IPS-15b (cell line): Measurements from ENCODE around the gene LENG1.

ENCODE experiments used
- H3K27me3 ChIP-seq: one replicate; pipeline ENCODE4 v1.6.1; 2013; ENCODE audit warnings: low read length; ENCODE audit not compliant: control insufficient read depth, insufficient read depth
- H3K36me3 ChIP-seq: one replicate; pipeline ENCODE4 v1.6.1; 2013; ENCODE audit warnings: low read length; ENCODE audit not compliant: control insufficient read depth, insufficient read depth
- H3K4me1 ChIP-seq: one replicate; pipeline ENCODE4 v1.6.1; 2013; ENCODE audit warnings: mild to moderate bottlenecking, low read length; ENCODE audit not compliant: control insufficient read depth, insufficient read depth
- H3K4me3 ChIP-seq: one replicate; pipeline ENCODE4 v1.5.1; 2013; ENCODE audit warnings: low read depth, low read length
- H3K9ac ChIP-seq: one replicate; pipeline ENCODE4 v1.6.1; 2013; ENCODE audit warnings: low read depth, mild to moderate bottlenecking, low read length
- H3K9me3 ChIP-seq: one replicate; pipeline ENCODE4 v1.6.1; 2013; ENCODE audit warnings: mild to moderate bottlenecking, low read length; ENCODE audit not compliant: control insufficient read depth, insufficient read depth

LENG1 gene

DNA sequence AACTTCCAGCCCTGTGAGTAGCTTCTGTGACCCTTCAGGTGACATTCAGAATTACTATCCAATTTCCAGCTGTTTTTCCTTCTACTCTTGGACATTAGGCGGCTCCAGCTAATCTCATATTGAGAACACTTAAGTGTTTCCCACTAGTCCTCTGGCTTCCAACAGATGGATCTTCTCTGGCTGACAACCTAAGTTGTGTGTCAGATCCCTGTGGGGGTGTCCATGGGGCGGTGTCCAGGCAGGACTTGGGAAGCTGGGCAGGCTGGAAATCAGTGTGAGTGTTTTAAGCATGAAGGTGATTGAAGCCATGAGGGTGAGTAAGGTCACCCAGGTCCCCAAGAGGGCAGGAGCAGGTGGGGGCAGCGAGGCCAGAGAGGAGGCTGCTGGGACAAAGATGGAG lies 11.8 kb downstream of the LENG1 start:
- no peaks in the 10 kb centered on the region for H3K27me3 ChIP-seq
- H3K9me3 ChIP-seq: no peaks in the 10 kb centered on the region
- peaks cover 89% of the 10 kb centered on the region for H3K36me3 ChIP-seq
- no peak overlapping the region for H3K9ac ChIP-seq
- H3K4me3 ChIP-seq: no peak overlapping the region
- H3K4me1 ChIP-seq: no peaks in the 10 kb centered on the region

DNA sequence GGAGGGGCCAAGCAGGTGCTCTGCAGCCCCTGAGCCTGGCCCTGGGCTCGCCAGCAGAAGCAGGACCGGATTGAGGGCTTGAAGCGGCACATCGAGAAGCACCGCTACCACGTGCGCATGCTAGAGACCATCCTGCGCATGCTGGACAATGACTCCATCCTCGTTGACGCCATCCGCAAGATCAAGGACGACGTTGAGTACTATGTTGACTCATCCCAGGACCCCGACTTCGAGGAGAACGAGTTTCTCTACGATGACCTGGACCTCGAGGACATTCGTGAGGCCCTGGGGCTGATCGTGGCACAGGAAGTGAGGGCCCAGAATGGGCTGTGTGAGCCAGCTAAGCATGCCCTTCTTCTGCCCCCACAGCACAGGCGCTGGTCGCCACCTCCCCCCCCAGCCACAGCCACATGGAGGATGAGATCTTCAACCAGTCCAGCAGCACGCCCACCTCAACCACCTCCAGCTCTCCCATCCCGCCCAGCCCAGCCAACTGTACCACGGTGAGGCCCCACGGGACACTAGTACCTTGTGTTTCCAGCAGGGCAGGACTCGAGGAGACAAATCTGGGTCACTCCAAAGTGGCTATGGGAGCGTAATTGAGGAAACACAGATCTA lies 13.9 kb downstream of the LENG1 start:
- H3K9ac ChIP-seq: no peak overlapping the region
- peaks cover 3% of the 10 kb centered on the region for H3K4me1 ChIP-seq
- H3K4me3 ChIP-seq: no peak overlapping the region
- H3K36me3 ChIP-seq: peaks cover 79% of the 10 kb centered on the region
- H3K27me3 ChIP-seq: no peaks in the 10 kb centered on the region
- H3K9me3 ChIP-seq: no peaks in the 10 kb centered on the region

DNA sequence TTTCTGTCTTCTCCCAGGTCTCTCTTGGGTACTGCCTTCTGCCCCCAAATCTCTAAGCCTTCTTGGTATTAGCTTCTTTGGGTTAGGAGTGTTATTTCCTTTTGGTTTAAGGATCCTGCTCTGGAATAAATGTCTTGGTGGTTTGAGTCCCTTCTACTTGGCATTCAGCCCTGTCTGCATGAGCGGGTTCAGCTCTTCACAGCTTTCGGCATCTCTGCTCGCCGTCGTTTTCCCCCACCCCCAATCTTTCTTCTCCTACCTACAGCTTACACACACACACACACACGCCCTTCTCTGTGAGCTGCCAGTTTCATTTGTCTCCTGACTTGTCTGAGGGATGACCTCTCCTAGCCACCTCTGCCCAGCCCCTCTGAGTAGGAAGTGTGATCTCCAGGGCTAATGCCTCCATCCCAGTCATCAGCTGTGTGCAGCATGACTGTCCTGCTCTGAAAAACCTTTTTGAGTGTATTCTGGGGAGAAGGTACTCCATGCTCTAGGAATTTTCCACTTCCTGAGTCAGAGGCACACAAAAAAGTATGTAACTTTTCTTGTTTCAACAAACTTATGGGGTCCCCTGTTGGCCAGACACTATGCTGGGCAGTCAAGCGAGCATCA lies 17.2 kb downstream of the LENG1 start:
- no peak overlapping the region for H3K9ac ChIP-seq
- peaks cover 7% of the 10 kb centered on the region for H3K4me1 ChIP-seq
- H3K36me3 ChIP-seq: peaks cover 61% of the 10 kb centered on the region

DNA sequence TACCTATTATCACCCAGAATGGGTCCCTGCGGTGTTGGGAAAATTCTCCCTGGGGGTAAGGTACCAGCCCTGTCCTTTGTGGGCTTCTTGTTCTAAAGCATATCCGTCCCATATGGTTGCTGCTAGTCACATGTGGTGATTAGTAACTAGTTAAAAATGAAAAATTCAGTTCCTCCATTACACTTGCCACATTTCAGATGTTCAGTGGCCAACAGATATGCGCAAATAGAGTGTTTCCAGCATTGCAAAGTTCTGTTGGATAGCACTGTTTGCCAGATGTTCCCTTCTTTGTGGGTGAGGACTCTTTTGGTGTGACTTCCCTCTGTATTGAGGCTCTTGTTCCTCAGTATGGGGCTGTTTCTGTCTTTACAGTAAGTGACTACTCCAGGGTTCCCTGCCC lies 18.2 kb downstream of the LENG1 start:
- no peaks in the 10 kb centered on the region for H3K27me3 ChIP-seq
- H3K9me3 ChIP-seq: no peaks in the 10 kb centered on the region
- no peak overlapping the region for H3K4me3 ChIP-seq
- peaks cover 53% of the 10 kb centered on the region for H3K36me3 ChIP-seq
- no peak overlapping the region for H3K9ac ChIP-seq
- H3K4me1 ChIP-seq: peaks cover 7% of the 10 kb centered on the region

More for the DNA sequence above, 17.2 kb downstream of the LENG1 start:
- Histone ChIP-seq H3K9me3 (no peaks in the 10 kb centered on the region), H3K4me3 (no peak overlapping the region), H3K27me3 (no peaks in the 10 kb centered on the region)

- Histone ChIP-seq H3K4me1 (peaks cover 7% of the 10 kb centered on the region), H3K36me3 (peaks cover 27% of the 10 kb centered on the region), H3K9me3 (no peaks in the 10 kb centered on the region), H3K27me3 (no peaks in the 10 kb centered on the region), H3K9ac (no peak overlapping the region), H3K4me3 (peak overlapping the region; percentile 72)
Measured at GRCh38 chr19:54138489-54139256, 20.8 kb downstream of the LENG1 start.

GRCh38 chr19:54137699-54138488 lies 21.6 kb downstream of the LENG1 start, which contains the start of gene CNOT3:
TSS of gene CNOT3 (plus strand) at chr19:54137762. CDS start at chr19:54142979, 5,217 bp downstream.
- H3K27me3 ChIP-seq: no peaks in the 10 kb centered on the region
- H3K36me3 ChIP-seq: peaks cover 19% of the 10 kb centered on the region
- H3K9ac ChIP-seq: peak within 1 kb of the TSS; percentile 65
- peak within 1 kb of the TSS; percentile 84 for H3K4me3 ChIP-seq
- no peaks in the 10 kb centered on the region for H3K9me3 ChIP-seq
- peaks cover 7% of the 10 kb centered on the region for H3K4me1 ChIP-seq

- peak overlapping the region; percentile 84 for H3K4me3 ChIP-seq
- peaks cover 11% of the 10 kb centered on the region for H3K36me3 ChIP-seq
- H3K4me1 ChIP-seq: peaks cover 7% of the 10 kb centered on the region
- no peaks in the 10 kb centered on the region for H3K9me3 ChIP-seq
- H3K9ac ChIP-seq: peak overlapping the region; percentile 65
- no peaks in the 10 kb centered on the region for H3K27me3 ChIP-seq
Measured at GRCh38 chr19:54136864-54137698, 22.4 kb downstream of the LENG1 start.

GRCh38 chr19:54136086-54136863 lies 23.2 kb downstream of the LENG1 start:
- H3K9ac ChIP-seq: peak overlapping the region; percentile 57
- peaks cover 7% of the 10 kb centered on the region for H3K4me1 ChIP-seq
- H3K4me3 ChIP-seq: peak overlapping the region; percentile 84
- peaks cover 10% of the 10 kb centered on the region for H3K36me3 ChIP-seq
- no peaks in the 10 kb centered on the region for H3K27me3 ChIP-seq
- H3K9me3 ChIP-seq: no peaks in the 10 kb centered on the region

DNA sequence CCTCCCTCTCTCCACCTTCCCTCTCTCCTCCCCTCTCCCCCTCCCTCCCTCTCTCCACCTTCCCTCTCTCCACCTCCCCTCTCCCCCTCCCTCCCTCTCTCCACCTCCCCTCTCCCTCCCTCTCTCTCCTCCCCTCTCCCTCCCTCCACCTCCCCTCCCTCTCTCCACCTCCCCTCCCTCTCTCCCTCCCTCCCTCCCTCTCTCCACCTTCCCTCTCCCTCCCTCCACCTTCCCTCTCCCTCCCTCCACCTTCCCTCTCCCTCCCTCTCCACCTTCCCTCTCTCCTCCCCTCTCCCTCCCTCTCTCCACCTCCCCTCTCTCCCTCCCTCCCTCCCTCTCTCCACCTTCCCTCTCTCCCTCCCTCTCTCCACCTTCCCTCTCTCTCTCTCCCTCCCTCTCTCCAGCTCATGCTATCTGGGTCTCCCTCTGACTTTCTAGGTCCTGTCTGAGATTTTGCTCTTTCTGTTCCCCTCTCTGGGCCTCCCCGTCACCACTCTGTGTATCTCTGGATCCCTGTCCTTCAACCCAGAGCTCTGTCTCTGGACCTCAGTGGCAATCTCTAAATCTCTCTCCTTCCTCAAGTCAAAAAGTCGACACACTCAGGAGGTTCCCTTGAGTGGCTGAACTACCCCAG lies 25.4 kb downstream of the LENG1 start:
- Histone ChIP-seq H3K27me3 (no peaks in the 10 kb centered on the region), H3K36me3 (peaks cover 17% of the 10 kb centered on the region), H3K9me3 (no peaks in the 10 kb centered on the region), H3K9ac (no peak overlapping the region), H3K4me1 (peaks cover 2% of the 10 kb centered on the region), H3K4me3 (no peak overlapping the region)

- Histone ChIP-seq H3K9ac (no peak overlapping the region), H3K9me3 (no peaks in the 10 kb centered on the region), H3K27me3 (no peaks in the 10 kb centered on the region), H3K4me3 (no peak overlapping the region), H3K4me1 (no peaks in the 10 kb centered on the region), H3K36me3 (peaks cover 23% of the 10 kb centered on the region)
Measured at GRCh38 chr19:54133312-54133956, 26.1 kb downstream of the LENG1 start.
